Stimulated activated CD4-positive, alpha-beta T cell treated with anti-CD3 and anti-CD28 coated beads, Interleukin-2, amount 100 ng/mL, for 48 hours (primary cell): ENCODE results near the gene MTARC2.

Experiments used
- DNase-seq, 2 donors: peaks; one replicate each; pipeline ENCODE4 v3.0.0-alpha.2; 2020

Gene MTARC2

DNA sequence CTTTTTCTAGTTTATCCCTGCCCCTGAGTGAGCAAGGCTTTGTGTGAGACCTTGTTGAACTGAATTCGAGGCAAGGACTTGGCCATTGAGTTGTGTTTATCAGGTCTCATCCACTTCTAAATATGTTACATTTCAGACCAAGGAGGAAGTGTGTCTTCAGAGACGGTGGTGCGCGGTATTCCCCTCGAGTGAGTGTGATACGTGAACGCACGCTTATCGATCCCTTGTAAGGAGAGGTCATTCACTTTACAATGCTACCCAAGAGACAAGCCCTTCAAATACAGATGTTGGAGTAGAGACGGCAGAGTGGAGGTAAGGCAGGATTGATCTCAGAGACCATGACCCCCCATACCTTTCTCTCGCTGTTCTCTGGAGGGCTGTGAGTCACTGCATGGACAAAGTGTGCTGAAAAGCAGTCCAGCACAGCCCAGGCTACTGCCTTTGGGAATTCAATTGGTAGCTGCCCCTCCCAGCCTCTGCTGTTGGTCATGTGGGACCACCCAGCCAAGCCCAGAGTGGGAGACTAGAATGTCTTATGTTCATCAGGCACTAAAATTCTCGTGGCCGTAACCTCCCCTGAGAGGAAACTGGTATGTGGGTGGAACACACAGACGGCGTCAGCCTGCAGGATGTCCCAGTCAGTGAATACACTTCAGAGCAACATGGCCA is 22.3 kb downstream of the MTARC2 start:
- DNase-seq, result no peak

DNA sequence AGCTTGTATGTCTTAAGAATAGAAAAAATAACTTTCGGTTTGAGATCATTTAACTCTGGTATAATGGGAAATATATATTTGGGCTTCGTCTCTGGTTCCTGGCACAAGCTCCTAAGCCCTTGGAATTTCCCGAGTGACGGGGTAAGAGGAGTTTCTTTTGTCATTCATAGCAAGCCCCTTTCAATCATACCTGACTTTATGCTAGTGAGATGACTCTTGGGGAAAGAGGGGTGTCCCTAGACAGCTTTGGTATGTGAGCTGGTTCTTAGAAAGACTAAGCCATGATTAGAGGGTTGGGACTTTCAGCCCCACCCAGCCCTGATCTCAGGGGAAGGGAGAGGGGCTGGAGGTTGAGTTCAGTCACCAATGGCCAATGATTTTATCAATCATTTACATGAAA is 24.7 kb downstream of the MTARC2 start:
- no peak for DNase-seq

DNA sequence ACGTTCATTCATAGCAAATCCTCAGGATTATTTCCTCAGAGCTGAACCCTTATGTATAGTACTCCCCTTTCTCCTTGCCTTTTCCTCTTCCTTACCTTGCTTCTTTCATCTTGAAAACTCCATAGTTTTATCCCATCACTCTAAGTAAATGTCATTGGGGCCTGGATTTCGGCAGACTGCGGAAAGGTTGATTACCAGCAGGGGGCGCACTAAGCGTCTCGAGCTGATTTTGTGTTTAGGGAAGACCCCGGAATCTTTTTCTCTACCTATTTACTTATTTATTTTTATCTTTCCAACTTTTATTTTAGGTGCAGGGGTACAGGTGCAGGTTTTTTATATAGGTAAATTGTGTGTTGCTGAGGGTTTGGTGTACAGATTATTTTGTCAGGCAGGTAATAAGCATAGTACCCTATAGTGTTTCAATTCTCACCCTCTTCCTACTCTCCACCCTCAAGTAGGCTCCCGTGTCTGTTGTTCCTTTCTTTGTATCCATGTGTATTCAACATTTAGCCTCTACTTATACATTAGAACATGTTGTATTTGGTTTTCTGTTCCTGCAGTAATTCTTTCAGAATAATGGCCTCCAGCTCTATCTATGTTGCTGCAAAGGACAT is 27.2 kb downstream of the MTARC2 start:
- DNase-seq, result peak; percentile 35 to 40

DNA sequence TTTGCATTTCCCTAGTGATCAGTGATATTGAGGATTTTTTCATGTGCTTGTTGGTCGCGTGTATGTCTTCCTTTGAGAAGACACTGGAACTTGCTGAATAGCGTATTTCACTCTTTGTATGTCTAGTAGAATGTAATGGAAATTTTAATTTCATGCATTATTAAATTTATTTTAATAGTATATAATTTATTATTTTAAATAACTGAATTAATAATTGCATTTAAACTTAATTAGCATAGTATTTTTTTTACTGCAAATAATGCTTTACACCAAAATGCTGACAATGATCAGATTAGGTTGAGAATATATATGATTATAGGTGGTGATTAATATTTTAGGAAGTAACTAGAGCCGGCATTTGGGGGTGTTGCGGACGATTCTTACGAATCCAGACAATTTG is 28.1 kb downstream of the MTARC2 start:
- DNase-seq, result no peak

DNA sequence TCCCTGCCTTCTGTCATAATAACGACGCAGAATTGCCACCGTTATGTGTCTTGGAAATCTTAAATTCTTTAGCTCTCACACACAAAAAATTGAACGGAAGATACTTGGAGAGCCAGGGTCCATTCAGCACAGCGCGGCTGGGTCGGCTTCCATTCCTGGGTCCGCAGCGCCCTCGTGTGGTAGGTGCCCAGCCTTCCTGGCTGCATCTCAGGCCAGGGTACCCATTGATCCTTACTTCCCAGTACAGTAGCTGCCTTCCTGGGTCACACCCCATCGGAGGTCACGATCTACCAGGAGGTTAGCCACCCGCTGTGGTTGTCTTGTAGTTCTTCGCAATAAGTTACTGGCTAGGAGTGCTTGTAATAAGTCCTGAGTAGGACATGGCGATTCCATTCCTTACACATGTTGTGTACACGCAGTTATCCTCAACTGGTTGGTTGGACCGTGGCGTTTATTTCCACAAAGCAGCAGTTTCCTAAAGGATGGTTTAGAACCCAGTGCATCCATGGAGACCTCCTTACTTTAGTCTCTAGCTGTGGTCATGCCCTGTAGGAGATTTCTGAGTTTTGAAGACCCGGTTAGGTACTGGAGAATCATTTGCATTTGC is 28.7 kb downstream of the MTARC2 start:
- DNase-seq, result peak; percentile 67 to 70

DNA sequence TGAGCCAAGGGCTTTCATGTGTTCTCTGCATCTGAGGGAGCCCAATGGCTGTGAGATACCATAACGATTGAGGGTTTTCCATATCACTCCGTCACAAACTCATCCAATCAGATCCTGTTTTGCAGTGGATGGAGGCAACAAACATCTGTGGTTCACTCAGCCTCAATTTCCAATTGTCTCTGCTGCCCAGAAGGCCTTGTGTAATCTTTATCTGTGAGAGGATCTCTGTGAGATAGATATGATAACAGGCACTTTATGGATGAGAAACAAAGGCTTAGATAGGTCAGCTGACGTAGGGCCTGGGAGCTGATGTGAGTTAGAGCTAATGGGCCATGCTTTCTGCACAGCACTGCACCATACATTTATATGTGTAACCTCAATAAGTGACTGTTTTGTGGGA is 35.3 kb downstream of the MTARC2 start:
- DNase-seq, result no peak

DNA sequence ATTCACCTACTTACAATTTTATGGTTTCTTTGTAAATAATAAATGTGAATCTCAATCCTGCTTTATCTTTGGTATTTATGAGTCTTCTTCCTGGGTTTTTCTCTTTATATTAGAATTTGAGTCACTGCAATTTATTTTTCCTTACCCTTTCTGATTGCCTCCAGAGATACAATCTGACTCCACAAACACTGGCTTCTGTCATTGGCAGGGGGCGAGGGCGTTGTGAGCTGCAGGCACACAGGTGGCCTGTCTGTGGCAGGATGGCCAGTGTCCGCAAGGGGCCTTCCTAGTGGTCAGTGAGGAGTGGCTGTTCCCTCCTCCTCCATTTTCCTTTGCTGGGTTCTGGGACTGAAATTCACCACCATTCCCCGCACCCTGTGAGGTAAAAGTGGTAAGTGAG is 36.6 kb downstream of the MTARC2 start:
- DNase-seq, result no peak

DNA sequence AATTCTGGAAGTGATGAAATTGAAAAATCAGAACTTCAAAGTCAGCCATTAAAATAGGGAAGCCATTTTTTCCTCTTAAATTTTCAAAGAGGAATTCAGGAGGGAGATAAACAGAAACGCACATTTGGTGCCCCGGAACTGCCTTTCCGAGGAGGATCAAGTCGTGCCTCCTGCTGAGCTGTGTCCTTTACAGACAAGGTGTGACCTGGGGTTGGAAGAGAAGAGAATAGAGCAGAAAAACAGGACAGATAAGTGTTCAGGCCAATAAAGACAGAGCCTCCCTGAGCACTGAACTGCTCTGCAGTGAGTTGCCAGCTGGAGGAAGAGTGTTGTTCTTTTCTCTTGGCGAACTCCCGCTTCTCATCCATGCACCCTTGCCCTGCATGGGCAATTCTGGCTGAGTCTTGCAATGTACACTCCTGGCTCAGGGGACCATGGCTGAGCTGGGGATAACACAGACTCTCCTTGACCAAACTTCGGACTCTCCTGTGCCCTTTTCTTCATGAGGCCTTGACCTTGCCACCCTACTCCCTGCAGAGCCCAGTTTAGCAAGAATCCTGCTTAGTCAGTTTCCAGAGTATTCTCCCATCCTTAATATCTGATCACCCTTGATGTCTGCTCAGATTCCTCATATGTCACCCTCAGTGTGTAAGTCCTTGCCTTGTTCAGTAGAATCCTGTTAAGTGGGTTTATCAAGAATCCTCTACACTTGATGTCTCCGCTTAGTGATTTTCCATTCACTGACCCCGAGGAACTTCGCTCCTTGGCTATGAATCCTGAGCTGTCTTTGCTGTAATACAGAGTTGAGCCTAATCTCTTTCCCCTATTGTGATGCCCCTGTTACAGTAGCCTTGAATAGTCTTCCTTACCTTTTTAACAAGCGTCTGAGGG is 37.3 kb downstream of the MTARC2 start:
- DNase-seq, result no peak

DNA sequence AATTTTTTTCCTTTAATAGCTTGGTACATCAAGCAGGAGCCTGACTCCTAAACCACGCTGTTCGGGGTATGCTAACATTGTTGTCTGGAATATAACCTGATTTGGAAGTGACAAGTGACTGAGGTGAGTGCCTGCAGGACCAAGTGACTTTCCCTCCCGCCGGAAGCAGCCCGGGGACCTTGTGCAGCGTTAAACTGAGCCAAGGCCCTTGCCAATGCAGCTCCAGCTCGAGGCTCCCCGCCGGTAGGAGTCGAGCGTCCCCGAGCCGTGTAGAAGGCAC is 37.9 kb downstream of the MTARC2 start:
- no peak for DNase-seq

DNA sequence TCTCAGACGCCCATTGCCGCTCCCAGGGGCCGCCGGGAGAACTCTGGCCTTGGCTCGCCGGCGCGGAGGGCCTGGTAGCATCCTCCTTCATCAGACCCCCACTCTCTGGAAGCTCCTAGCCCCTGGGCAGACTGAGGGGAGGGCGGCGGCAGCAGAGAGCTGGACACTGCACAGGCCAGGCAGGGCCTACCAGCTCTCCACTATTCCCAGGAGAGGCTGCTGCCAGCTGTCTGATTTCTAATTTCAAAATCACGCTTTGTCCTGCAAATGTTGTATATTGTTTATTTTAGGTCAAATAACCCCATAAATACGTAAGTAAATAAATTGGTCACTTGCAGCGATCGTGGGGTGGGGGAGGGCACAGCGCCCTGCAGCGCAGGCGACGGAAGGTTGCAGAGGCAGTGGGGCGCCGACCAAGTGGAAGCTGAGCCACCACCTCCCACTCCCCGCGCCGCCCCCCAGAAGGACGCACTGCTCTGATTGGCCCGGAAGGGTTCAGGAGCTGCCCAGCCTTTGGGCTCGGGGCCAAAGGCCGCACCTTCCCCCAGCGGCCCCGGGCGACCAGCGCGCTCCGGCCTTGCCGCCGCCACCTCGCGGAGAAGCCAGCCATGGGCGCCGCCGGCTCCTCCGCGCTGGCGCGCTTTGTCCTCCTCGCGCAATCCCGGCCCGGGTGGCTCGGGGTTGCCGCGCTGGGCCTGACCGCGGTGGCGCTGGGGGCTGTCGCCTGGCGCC is 38.4 kb downstream of the MTARC2 start, which contains the start of gene MTARC1:
Gene MTARC1, plus strand, starts transcription at position 577 of the 732 bp plus-strand sequence. Its CDS starts 32 bp downstream, at position 609.
- DNase-seq, result no peak

DNA sequence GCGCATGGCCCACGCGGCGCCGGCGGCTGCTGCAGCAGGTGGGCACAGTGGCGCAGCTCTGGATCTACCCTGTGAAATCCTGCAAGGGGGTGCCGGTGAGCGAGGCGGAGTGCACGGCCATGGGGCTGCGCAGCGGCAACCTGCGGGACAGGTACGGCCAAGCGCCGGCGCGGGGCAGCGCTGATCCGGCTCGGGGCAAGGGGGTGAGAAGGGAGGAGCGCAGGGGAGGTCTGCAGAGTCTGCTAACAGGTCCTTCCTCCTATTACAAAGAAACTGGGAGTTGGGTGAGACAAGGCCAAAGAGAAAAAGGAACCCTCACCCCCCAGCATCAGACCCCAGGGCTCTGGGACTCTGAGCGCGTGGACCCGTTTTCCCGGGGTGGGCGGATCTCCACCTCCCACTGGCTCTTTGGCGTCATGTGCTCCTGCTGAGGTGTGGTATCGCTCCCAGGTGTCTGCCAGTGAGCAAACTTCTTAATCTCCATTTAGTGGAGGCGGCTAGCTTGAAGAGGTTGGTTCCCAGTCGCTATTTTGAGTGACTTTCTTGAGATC is 39.0 kb downstream of the MTARC2 start:
- no peak for DNase-seq

DNA sequence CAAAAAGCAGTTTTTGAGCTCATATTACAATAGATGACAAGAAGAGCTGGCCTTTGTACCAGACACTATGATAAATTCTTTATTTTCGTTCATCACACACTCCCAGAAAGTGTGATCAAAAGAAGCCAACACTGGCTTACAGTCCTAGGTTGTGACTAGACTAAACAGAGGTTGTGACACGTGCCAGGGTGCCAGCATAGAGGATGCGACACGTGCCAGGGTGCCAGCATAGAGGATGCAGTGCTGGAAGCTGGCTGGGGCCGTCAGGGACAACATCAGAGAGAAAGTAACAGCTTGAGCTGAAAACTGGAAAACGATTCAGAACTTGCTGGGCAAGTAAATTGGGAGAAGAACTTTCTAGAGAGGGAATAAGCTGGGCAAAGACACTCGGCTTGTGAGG is 40.8 kb downstream of the MTARC2 start:
- DNase-seq, result no peak

DNA sequence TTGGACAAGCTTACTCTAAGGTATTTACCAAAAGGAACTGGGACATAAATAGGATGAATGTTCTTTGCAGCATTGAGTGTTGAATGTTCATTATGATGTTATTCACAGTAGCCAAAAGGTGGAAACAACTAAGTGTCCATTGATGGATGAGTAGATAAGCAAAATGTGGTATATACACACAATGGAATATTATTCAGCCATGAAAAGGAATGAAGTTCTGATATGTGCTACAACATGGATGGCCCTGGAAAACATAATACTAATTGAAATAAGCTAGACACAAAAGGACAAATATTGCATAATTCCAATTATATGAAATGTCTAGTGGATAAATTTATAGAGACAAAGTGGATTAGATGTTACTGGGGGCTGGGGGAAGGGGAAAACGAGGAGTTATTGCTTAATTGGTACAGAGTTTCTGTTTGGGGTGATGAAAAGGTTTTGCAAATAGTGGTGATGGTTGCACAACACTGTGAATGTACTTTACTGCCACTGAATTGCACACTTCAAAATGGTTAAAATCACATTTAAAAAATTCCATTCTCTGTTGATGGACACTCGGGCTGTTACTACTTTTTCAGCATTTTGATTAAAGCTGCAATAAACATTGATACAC is 41.5 kb downstream of the MTARC2 start:
- DNase-seq, result no peak

DNA sequence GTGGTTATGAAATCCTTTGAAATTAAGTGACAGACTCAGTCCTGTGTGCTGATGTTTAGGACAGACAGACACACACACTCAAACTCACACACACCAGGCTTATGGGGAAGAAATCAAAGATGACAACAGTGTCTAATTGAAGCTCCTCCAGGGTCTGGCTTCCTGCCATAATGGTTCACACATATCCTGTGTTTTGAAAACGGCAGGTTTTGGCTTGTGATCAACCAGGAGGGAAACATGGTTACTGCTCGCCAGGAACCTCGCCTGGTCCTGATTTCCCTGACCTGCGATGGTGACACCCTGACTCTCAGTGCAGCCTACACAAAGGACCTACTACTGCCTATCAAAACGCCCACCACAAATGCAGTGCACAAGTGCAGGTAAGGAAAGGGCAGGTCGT is 43.2 kb downstream of the MTARC2 start:
- no peak for DNase-seq

DNA sequence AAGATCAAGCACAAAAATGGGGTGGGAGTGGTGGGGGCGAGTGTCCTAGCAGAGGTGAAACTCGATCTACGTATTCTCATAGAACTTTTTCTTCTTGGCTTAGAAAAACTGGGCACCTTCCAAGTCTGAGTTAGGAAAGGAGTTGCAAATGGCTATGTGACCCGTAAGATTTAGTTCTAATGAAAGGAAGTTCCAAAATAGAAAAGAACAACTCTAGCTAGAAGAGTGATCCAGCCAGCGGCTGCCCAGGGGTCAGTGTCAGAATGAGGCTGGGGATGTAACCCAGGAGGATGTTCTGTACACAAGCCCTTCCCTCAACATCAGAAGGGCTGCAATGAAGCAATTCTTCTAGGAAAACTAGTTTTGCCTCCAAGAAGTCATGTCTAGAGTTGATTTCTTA is 43.8 kb downstream of the MTARC2 start:
- no peak for DNase-seq

DNA sequence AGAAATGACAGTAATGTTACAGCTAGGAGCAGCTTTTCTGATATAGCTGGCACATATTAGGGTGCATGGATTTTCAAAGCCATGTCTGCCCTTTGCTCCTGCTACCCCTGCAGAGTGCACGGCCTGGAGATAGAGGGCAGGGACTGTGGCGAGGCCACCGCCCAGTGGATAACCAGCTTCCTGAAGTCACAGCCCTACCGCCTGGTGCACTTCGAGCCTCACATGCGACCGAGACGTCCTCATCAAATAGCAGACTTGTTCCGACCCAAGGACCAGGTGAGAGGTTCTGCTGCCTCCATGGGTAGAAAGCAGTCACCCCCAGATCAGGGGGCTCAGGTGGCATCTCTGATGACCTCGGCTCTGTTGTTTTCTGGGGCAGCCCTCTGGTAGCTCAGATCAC is 48.4 kb downstream of the MTARC2 start:
- DNase-seq, result no peak

DNA sequence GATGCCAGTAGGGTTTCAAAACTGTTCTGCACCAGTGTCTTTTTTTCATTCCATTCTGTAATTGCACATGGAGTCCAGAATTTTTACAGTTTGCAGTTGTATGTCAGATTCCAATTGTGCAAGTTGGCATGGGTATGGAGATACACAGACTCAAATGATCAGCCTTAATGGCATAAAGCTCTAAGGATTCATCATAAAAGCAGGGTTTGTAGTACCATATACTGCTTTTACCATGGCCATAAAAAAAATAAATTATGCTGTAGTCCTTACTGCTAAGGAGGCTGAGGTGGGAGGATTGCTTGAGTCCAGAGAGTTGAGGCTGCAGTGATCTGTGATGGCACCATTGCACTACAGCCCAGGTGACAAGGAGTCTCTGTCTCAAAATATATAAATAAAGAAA is 48.9 kb downstream of the MTARC2 start:
- no peak for DNase-seq

DNA sequence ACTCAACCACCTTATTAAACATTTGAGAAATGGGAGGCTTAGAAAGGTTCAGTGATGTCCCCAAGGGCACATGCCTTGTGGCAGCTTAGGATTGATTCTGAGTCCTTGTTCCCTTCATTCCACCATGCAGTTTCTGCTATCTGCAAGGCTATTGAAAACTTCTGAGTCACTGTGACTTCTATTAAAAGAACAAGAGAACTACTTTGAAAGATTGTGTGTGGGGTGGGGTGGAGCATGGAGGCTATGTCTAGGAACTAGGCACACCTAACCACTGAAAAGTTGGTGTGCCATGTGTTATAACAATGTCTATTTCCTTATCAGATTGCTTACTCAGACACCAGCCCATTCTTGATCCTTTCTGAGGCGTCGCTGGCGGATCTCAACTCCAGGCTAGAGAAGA is 49.4 kb downstream of the MTARC2 start:
- DNase-seq, result no peak

DNA sequence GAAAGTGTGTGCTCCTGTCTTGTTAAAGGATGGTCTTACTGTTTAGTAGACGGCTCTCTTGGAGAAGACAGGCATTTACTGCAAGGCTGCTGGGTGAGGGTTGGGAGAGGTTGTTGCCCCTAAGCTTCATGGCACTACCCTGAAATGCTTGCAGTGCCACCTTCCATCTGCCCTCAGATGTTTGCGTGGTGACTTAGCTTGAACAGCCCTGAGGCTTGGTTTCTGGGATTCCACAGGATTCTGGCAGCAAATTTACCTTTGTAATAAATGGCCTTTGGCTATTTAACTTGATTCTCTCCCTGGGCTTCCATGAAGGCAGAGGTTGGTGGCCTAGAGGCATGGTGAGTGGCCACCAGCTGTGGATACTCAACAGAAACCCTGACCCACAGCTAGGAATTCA is 50.2 kb downstream of the MTARC2 start:
- DNase-seq, result no peak

DNA sequence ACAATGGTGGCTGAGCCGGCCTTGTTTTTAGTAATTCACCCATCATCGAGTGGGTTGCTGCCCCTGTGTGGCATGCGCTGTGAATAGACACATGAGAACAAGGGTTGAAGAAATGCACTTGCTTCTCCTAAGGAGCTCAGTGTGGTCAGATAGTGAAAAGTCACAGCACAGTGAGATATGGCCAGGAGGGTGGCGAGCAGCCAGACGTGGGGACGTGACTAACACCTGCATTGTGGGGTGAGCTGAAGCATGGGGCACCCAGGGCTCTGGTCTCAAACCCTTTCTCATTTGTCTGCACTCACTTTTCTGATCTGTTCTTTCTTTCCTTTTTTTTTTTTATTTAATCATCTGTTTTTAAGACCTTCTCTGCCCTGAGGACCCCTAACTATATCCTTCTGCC is 52.1 kb downstream of the MTARC2 start:
- no peak for DNase-seq

DNA sequence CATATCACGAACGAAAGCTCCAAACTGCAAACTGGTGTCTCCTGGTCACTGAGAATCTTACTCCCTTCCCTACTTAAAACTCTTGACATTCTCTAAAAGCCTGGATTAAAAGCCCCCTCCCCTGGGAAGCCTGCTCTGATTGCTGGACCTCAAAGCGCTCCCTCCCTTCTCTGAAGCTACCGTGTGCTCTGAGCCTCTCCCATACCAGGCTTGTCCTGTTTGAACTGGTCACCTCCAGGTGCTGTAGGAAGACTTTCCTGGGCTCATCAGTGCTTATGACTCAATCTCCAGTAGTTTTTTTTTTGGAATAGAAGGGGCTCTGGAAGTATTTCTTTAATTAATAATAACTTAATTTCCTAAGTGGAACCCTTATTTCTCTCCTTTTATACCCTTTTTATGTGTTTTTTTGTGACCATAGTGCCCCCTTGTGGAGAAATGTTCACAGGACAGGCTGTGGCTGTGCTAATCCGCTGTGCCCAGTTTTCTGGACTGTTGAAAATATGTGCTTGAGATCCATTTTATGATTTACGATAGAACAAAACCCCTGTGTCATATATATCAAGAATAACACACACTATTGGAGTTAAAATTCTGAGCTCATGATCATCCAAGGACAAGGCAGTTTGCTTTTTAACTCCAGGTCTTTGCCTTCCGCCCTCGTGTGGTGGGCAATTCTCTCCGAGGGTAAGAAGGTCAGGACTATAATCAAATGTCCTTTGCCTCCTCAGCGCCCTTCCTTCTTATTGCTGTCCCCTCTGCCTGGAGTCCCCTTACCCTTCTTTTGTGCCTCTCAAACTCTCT is 55.5 kb downstream of the MTARC2 start:
- DNase-seq, result peak in 1 of 2 donors; percentile 19
